Heart left ventricle (tissue), 13 donors: ENCODE results near the gene MAML3.

Experiments used
- CTCF ChIP-seq, 12 donors: fragments of 200-600 bp; sonication (generic) in 4 of 12; IDR thresholded peaks; one replicate each; pipeline versions ENCODE4 v1.5.0 to v1.8.0; 2018 to 2022; ENCODE audit warnings: antibody characterized with exemption in 12 of 12, mild to moderate bottlenecking in 5 of 12
- POLR2A ChIP-seq, 2 donors: fragments of 450-650 bp; IDR thresholded peaks; one replicate each; pipeline ENCODE4 v1.6.1; 2017; ENCODE audit warnings: antibody characterized with exemption in 2 of 2, mild to moderate bottlenecking in 2 of 2, moderate library complexity in 2 of 2
- donor health status: ischemic (EF 13 %, LVEDD 7.1; RV severe dilation, severe dysfunction).
- donor health status: DM: no; HTN: yes; CAD: no.
- donor health status: DM: no; HTN: no; CAD: no.
- donor health status: ischemic (EF 25% LVEDD 6.9; RV normal size, moderate dysfunction).
- donor health status: ischemic (EF 25% LVEDD 5.7; RV mildly dilated, moderate dysfunction).
- donor health status: ischemic (EF 35%, LVEDD 5.7; RV mildly dilated, moderate dysfunction).
- donor health status: nonischemic (EF 11% LVEDD 7.7; RV severe dilation, severe dysfunction).
- donor health status: DM: yes; HTN: yes; CAD: no.
- donor health status: PGD.
- donor health status: ischemic (EF 29% LVEDD 5.4; RV normal size, mild dysfunction).
- donor health status: nonischemic (EF 23%, LVEDD 6.1; RV moderate dilation, normal function).

- TF ChIP-seq CTCF (IDR thresholded peaks at IDR 0.05) (peak in 1 of 12 donors; percentile 6), POLR2A (IDR thresholded peaks at IDR 0.05) (no peak)
Measured at GRCh38 chr4:139806929-139807328, 347.1 kb downstream of the MAML3 start.
